WTC11 (cell line): Measurements from ENCODE around the gene LRCH4.
"Not testable (repeated sequence)": the region's sequence is repeated elsewhere in the genome, so short reads cannot be mapped to it uniquely, and the experiment has no call there.

ENCODE experiments used
- CBFB ChIP-seq: sonication (generic); formaldehyde crosslinking; IDR thresholded peaks from 2 replicates; pipeline ENCODE4 v1.8.1; 2022; ENCODE audit warnings: mild to moderate bottlenecking, low read depth, missing genetic modification reagents
- FOXK1 ChIP-seq: sonication (generic); formaldehyde crosslinking; IDR thresholded peaks from 2 replicates; pipeline ENCODE4 v1.8.0; 2022; ENCODE audit warnings: mild to moderate bottlenecking, moderate library complexity, missing genetic modification reagents
- SP1 ChIP-seq: sonication (generic); formaldehyde crosslinking; conservative IDR thresholded peaks from 2 replicates; pipeline ENCODE4 v1.8.1; 2022; ENCODE audit warnings: missing genetic modification reagents
- TF ChIP-seq, protein P1 (sequence below): fragments of 200-600 bp; IDR thresholded peaks from 2 replicates; pipeline ENCODE4 v1.8.0; 2022; ENCODE audit warnings: antibody characterized with exemption
- TF ChIP-seq, protein P2 (sequence below): sonication (generic); formaldehyde crosslinking; IDR thresholded peaks from 2 replicates; pipeline ENCODE4 v1.8.1; 2023; ENCODE audit warnings: mild to moderate bottlenecking, missing genetic modification reagents

DNA sequence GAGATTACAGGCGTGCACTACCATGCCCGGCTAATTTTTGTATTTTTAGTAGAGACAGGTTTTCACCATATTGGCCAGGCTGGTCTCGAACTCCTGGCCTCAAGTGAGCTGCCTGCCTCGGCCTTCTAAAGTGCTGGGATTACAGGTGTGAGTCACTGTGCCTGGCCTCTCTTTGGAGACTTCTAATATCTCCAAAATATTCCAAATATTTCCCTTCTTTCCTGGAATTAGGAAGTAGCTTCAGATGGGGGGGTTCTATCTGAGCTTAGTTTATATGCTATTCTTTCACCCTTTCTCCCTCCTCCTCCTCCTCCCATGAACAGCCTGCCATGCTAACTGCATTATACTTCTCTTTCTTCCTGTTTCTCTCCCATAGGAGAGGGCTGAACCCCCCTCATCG, 37.5 kb downstream of the LRCH4 start:
- TF ChIP-seq, protein P1, sequence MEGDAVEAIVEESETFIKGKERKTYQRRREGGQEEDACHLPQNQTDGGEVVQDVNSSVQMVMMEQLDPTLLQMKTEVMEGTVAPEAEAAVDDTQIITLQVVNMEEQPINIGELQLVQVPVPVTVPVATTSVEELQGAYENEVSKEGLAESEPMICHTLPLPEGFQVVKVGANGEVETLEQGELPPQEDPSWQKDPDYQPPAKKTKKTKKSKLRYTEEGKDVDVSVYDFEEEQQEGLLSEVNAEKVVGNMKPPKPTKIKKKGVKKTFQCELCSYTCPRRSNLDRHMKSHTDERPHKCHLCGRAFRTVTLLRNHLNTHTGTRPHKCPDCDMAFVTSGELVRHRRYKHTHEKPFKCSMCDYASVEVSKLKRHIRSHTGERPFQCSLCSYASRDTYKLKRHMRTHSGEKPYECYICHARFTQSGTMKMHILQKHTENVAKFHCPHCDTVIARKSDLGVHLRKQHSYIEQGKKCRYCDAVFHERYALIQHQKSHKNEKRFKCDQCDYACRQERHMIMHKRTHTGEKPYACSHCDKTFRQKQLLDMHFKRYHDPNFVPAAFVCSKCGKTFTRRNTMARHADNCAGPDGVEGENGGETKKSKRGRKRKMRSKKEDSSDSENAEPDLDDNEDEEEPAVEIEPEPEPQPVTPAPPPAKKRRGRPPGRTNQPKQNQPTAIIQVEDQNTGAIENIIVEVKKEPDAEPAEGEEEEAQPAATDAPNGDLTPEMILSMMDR = not testable (repeated sequence)
- TF ChIP-seq, protein P2, sequence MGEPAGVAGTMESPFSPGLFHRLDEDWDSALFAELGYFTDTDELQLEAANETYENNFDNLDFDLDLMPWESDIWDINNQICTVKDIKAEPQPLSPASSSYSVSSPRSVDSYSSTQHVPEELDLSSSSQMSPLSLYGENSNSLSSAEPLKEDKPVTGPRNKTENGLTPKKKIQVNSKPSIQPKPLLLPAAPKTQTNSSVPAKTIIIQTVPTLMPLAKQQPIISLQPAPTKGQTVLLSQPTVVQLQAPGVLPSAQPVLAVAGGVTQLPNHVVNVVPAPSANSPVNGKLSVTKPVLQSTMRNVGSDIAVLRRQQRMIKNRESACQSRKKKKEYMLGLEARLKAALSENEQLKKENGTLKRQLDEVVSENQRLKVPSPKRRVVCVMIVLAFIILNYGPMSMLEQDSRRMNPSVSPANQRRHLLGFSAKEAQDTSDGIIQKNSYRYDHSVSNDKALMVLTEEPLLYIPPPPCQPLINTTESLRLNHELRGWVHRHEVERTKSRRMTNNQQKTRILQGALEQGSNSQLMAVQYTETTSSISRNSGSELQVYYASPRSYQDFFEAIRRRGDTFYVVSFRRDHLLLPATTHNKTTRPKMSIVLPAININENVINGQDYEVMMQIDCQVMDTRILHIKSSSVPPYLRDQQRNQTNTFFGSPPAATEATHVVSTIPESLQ (CRISPR knock-in tag) = not testable (repeated sequence)
- not testable (repeated sequence) for TF ChIP-seq FOXK1, CBFB, SP1 (CRISPR knock-in tag)
